Measurements from ENCODE around the gene CPA3. TPM values are rescaled to one million over a fixed set of nuclear protein-coding genes. Genes with fewer than 3 reads are reported as not detected.

CPA3 gene
- total RNA-seq, 2 experiments from 2014 or later: not detected

DNA sequence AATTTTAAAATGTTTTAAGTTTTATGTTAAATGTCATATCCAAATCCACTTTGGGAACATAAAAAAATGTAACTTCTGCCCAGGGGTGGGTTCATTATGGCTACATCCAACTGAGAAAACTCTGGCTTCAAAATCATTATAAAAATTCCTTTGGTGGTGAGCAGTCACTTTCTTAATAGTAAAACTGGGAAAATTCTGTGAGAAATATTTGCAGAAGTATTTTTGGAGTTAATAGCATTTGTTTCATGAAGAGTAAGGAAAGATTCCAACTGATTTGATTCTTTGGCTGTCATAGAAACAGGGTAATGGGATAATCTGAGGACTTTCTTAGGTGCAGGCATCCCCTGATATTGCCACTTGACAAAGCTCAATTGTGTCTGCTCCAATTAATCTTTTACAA lies 38.8 kb downstream of the CPA3 start:
- no peak for DNase-seq
- TF ChIP-seq, protein P1, sequence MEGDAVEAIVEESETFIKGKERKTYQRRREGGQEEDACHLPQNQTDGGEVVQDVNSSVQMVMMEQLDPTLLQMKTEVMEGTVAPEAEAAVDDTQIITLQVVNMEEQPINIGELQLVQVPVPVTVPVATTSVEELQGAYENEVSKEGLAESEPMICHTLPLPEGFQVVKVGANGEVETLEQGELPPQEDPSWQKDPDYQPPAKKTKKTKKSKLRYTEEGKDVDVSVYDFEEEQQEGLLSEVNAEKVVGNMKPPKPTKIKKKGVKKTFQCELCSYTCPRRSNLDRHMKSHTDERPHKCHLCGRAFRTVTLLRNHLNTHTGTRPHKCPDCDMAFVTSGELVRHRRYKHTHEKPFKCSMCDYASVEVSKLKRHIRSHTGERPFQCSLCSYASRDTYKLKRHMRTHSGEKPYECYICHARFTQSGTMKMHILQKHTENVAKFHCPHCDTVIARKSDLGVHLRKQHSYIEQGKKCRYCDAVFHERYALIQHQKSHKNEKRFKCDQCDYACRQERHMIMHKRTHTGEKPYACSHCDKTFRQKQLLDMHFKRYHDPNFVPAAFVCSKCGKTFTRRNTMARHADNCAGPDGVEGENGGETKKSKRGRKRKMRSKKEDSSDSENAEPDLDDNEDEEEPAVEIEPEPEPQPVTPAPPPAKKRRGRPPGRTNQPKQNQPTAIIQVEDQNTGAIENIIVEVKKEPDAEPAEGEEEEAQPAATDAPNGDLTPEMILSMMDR (IDR thresholded peaks at IDR 0.05): no peak
- no peak for ATAC-seq
- H3K27me3 Mint-ChIP-seq: peaks cover 15% of the 10 kb centered on the region
- intact Hi-C loops (cut with micrococcal nuclease): no loop called here
- H3K36me3 Mint-ChIP-seq (ENCODE audit: low read depth): no peaks in the 10 kb centered on the region
- no peak overlapping the region for H3K4me3 Mint-ChIP-seq
- H3K27ac Mint-ChIP-seq: no peak overlapping the region
- H3K9me3 Mint-ChIP-seq: no peaks in the 10 kb centered on the region
- H3K4me1 Mint-ChIP-seq (ENCODE audit: low read depth): no peaks in the 10 kb centered on the region
- POLR2A ChIA-PET: no interaction called here
- CTCF ChIA-PET: no interaction called here

- DNase-seq: no peak
- peaks cover 21% of the 10 kb centered on the region for H3K27me3 Mint-ChIP-seq
- ATAC-seq: no peak
- no peaks in the 10 kb centered on the region for H3K36me3 Mint-ChIP-seq (ENCODE audit: low read depth)
- H3K4me1 Mint-ChIP-seq (ENCODE audit: low read depth): no peaks in the 10 kb centered on the region
- no peak overlapping the region for H3K4me3 Mint-ChIP-seq
- POLR2A ChIA-PET: no interaction called here
- TF ChIP-seq, protein P1 (IDR thresholded peaks at IDR 0.05): no peak
- intact Hi-C loops (cut with micrococcal nuclease): no loop called here
- H3K27ac Mint-ChIP-seq: no peak overlapping the region
- H3K9me3 Mint-ChIP-seq: no peaks in the 10 kb centered on the region
- CTCF ChIA-PET: no interaction called here
Observed at GRCh38 chr3:148906667-148907066, 41.6 kb downstream of the CPA3 start.

DNA sequence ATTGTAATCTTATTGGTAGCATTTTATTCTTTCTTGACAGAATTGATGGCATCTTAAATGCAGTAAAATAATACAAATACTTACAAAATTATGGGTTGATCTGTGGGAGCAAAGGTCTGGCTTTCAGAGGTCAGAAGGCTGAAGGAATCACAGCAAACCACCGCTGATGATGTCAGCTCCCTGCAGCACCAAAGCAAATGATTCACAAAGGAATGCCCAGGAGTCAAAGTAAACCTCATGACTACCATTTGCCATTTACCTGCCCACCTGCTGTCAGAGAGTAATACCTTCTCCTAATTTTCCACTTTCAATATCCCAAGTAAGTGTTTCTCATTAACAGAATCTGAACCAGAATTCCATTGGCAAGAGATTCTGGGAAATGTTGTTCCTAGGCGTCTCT lies 46.1 kb downstream of the CPA3 start:
- DNase-seq: no peak
- Mint-ChIP-seq H3K27me3 (peaks cover 16% of the 10 kb centered on the region), H3K27ac (no peak overlapping the region), H3K4me3 (no peak overlapping the region), H3K9me3 (no peaks in the 10 kb centered on the region), H3K4me1 (ENCODE audit: low read depth) (no peaks in the 10 kb centered on the region), H3K36me3 (ENCODE audit: low read depth) (no peaks in the 10 kb centered on the region)
- intact Hi-C loops (cut with micrococcal nuclease): no loop called here
- no peak for ATAC-seq
- ChIA-PET POLR2A (no interaction called here), CTCF (no interaction called here)
- TF ChIP-seq, protein P1 (IDR thresholded peaks at IDR 0.05): no peak

GRCh38 chr3:148911592-148911991 lies 46.5 kb downstream of the CPA3 start:
- ChIA-PET POLR2A (no interaction called here), CTCF (no interaction called here)
- H3K27me3 Mint-ChIP-seq: peaks cover 16% of the 10 kb centered on the region
- H3K27ac Mint-ChIP-seq: no peak overlapping the region
- ATAC-seq (no peak), DNase-seq (no peak)
- intact Hi-C loops (cut with micrococcal nuclease): no loop called here
- H3K9me3 Mint-ChIP-seq: no peaks in the 10 kb centered on the region
- H3K36me3 Mint-ChIP-seq (ENCODE audit: low read depth): no peaks in the 10 kb centered on the region
- H3K4me1 Mint-ChIP-seq (ENCODE audit: low read depth): no peaks in the 10 kb centered on the region
- TF ChIP-seq, protein P1 (IDR thresholded peaks at IDR 0.05): no peak
- H3K4me3 Mint-ChIP-seq: no peak overlapping the region

- Mint-ChIP-seq H3K4me1 (ENCODE audit: low read depth) (no peaks in the 10 kb centered on the region), H3K36me3 (ENCODE audit: low read depth) (no peaks in the 10 kb centered on the region), H3K9me3 (no peaks in the 10 kb centered on the region), H3K27ac (no peak overlapping the region), H3K4me3 (no peak overlapping the region), H3K27me3 (peaks cover 5% of the 10 kb centered on the region)
- TF ChIP-seq, protein P1 (IDR thresholded peaks at IDR 0.05): no peak
- POLR2A ChIA-PET: no interaction called here
- DNase-seq: no peak
- intact Hi-C loops (cut with micrococcal nuclease): no loop called here
- CTCF ChIA-PET: no interaction called here
- no peak for ATAC-seq
Observed at GRCh38 chr3:148914936-148915690, 50.0 kb downstream of the CPA3 start.

All from activated CD8-positive, alpha-beta T cell treated with anti-CD3 and anti-CD28 coated beads for 36 hours (primary cell).